Stimulated activated CD8-positive, alpha-beta memory T cell treated with anti-CD3 and anti-CD28 coated beads, Interleukin-2, amount 100 ng/mL, for 48 hours (primary cell): ENCODE data around the gene KLF1.

ENCODE experiments used
- DNase-seq, 2 donors: peaks; one replicate each; pipeline ENCODE4 v3.0.0-alpha.2; 2020; ENCODE audit warnings: low read depth in 2 of 2

Gene KLF1

DNA sequence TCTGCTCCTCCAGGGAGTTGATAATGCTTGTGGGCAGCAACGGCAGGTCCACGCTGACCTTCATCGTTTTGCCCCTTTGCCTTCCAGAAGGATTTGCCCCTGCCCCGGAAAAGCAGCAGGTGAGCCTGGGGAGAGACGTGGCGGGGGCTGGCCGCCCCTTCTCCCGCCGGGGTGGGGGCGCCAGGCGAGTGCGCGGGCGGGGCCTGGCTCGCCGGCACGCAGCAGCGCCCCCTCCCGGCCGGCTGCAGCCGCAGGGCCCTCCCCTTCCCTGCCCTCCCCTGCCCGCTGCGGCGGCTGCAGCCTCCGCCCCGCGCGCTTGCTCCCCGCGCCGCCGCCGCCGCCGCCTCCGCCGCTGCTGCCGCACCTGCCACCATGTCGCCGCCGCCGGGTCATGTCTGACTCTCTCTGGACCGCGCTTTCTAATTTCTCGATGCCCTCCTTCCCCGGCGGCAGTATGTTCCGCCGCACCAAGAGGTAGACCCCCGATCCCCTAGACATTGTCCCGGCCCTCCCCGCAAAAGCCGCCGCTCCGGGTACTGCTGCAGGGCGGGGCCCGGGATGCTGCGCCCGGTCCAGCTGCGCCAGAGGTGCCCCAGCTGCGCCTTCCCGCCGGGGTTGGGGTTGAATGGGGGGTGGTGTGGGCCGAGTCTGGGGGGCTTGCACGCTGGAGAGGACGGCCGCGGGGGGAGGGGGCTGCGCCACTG, 48.7 kb downstream of the KLF1 start, which contains the start of gene MAST1:
Gene MAST1, plus strand, starts transcription at position 334 of the 704 bp plus-strand sequence. Its CDS starts 58 bp downstream, at position 392.
- peak in 1 of 2 donors; percentile 38 for DNase-seq

DNA sequence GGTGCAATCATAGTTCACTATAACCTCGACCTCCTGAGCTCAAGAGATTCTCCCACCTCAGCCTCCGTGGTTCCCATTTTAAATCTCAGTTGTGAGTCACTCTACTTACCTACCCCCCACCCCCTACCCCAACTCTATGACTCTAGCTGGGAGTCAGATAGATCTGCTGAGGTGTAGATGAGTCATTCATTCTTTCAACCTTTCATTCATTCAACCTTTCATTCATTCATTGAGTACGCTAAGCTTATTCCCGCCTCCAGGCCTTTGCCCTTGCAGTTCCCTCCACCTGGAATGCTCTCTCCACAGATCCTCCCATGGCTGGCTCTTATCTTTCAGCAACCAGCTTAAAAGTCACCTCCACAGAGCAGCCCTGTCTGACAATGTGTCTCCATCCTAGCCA, 49.8 kb downstream of the KLF1 start:
- DNase-seq: no peak

DNA sequence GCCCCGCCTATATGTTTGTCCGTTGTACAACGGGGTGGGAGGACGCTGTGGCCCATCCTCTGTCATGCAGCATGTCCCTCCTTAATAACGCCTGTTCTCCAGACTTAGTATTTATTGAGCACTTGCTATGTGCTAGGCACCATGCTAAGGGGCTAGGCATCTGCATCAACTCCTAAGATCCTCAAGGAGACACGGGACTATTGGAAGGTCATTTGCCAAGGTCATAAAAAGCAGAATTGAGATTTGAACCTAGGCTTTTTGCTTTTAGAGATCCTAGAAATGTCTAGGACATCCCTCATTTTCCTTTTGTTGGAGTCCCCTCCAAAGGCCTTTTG, 50.5 kb downstream of the KLF1 start:
- no peak for DNase-seq

DNA sequence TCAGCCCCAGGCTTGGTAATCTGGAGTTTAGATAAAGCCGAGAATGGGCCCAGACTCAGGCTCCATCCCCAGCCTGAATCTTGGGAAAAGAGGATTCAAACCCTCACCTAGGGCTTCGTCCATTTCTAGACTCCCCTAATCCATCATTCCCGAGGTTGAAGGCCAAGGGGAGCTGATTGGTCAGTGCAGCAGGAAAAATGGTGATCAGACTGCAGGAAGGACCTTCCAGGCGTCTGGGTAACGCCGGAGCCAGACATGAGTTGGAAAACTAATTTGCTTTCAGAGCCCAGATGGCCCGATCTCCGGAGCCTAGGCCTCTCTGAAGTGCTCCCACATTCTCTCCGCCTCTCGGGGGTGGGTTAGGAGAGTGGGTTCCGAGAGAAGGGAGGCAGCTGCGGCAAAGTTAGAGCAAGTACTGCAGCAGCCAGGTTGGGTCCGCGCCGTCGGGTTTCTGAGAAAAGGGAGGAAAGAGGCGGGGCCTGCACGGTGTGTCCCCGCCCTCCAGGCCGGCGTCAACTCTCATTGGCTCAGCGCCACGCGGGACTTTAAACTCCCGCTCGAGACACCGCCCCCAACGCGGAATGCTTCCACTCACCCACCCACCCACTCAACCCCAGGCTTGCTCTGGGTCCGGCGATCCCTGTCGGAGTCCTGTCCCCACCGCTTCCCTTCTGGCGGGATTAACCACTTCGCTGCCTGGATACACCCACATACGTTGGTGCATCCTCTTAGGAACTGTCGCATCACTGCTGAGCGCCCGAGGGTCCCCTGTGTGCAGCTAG, 51.8 kb downstream of the KLF1 start:
- no peak for DNase-seq

DNA sequence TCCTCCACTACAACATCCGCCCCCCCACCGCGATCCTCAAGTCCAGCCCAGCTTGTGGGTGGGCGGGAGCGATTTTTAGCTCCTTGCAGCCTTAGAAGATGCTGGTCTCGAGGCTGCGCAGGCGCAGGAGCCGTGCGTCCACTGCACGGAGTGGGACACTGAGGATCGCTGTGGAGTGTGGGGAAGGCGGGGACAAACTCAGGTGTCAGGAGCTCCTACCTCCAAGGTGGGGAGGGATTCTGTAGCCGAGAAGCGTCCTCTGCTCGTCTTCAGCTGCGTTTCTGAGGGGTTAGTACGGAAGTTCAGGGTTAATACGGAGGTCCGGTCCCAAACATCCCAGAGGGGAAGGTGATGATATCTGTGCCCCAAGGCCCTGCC, 52.4 kb downstream of the KLF1 start, which contains the start of gene RTBDN:
Gene RTBDN, minus strand, starts transcription at position 14 of the 378 bp plus-strand sequence. CDS start 4,600 bp downstream, outside the sequence.
- no peak for DNase-seq
